NCI-H1436 (cell line): Measurements from ENCODE around the gene STON1.
"Not testable (repeated sequence)": the region's sequence is repeated elsewhere in the genome, so short reads cannot be mapped to it uniquely, and the experiment has no call there.

Experiments
- DNase-seq: peaks from one replicate; lab custom pipeline; 2025; lab: John Stamatoyannopoulos, UW

Gene STON1

DNA sequence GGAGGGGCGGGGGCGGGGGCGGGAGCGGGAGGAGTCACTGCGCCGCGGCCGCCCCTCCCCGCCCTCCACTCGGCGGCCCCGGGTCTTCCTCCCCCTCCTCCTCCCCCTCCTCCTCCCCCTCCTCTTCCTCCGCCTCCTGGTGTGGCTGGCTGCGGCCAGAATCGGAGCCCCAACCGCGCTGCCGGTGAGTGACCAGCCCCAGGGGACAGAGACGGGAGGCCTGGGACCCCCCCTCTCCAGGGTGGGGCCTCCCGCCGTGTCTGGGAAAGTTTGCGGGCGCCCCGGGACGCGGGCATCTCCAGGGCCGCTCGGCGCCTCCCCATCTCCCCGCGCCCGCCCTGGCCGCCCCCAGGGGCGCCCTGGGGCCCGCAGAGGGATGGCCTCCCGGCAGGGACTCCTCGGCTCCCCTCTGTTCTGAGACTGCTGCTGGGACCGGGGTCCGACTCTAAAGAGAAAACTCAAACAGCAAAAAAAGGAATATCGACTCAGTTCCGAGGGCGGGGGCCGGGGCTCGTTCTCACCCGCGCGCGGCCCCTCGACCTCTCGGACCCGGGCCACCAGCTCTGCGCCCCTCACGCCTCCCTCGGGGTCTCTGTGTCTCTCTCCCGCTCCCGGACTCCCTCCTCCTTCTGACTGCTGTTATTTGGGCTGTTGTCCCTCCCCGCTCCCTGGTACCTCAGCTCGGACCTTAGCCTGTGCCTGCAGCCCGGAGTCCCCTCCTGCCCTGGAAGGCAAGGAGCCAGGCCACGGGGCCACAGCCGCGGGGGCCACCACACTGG is at the start of gene STON1:
STON1 (plus strand) TSS at position 122 of the 779 bp plus-strand sequence. CDS start 50,480 bp downstream, outside the sequence.
- peak; percentile 38 for DNase-seq

GRCh38 chr2:48480526-48480925 is 49.4 kb upstream of the STON1 start:
- no peak for DNase-seq

DNA sequence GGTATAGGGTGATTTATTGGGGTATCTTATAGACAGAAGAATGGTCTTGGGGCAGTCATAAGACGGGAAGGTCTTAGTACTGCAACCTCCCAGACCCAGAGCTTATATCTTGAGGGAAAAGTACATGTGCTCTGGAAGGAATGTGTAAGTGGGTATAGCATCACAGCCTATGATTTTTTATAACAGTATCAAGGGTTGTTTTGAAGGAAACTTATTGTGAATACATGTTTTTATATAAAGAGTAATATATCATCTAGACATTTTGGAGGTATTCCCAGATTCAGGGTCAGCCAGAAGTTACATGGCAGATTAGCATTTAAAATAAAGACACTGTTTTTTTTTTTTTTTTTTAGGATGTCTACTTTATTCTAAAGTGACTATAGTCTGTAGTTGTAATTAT is 47.6 kb upstream of the STON1 start:
- DNase-seq, result no peak

DNA sequence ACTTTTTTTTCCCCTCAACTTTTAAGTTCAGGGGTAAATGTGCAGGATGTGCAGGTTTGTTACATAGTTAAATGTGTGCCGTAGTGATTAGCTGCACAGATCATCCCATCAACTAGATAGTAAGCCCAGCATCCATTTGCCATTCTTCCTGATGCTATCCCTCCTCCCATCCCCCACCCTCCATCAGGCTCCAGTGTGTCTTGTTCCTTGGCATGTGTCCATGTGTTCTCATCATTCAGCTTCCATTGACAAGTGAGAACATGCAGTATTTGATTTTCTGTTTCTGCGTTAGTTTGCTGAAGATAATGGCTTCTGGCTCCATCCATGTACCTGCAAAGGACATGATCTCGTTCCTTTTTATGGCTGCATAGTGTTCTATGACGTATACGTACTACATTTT is 47.2 kb upstream of the STON1 start:
- DNase-seq, result no peak

GRCh38 chr2:48483506-48483905 is 46.4 kb upstream of the STON1 start:
- DNase-seq, result no peak

GRCh38 chr2:48483916-48484315 is 46.0 kb upstream of the STON1 start:
- DNase-seq, result no peak

- no peak for DNase-seq
Observed at GRCh38 chr2:48488545-48488944, 41.4 kb upstream of the STON1 start.

DNA sequence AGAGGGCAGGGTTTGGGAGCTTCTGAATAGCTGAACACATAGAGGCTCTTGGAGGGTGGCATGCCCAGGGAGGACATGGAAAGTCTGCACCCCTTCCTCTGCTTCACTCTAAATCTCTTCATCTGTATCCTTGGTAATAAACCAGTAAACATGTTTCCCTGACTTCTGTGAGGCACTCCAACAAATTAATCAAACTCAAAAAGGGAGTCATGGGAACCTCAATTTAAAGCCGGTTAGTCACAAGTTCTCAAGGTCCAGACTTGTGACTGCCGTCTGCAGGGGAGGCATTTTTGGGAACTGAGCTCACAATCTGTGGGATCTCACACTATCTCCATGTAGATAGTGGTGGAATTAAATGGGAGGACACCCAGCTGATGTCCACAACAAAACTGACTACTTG is 33.1 kb upstream of the STON1 start:
- DNase-seq, result no peak

GRCh38 chr2:48504647-48505327 is 25.2 kb upstream of the STON1 start:
- no peak for DNase-seq

DNA sequence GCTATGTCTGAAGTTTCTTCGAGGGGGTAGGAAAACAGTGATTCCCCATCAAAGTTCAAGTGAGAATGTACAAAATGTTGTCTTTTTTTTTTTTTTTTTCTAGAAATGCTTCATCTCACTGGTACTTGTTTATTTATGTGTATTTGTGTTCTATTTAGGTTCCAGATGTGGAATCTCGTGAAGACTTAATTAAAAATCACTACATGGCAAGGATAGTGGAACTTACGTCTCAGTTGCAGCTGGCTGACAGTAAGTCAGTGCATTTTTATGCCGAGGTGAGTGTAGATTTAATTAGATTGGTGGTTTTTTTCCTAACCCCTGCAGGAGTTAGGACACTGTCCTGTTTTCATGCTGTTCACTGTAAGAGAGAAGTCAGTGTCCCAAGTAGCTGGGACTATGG is 22.8 kb upstream of the STON1 start:
- no peak for DNase-seq

DNA sequence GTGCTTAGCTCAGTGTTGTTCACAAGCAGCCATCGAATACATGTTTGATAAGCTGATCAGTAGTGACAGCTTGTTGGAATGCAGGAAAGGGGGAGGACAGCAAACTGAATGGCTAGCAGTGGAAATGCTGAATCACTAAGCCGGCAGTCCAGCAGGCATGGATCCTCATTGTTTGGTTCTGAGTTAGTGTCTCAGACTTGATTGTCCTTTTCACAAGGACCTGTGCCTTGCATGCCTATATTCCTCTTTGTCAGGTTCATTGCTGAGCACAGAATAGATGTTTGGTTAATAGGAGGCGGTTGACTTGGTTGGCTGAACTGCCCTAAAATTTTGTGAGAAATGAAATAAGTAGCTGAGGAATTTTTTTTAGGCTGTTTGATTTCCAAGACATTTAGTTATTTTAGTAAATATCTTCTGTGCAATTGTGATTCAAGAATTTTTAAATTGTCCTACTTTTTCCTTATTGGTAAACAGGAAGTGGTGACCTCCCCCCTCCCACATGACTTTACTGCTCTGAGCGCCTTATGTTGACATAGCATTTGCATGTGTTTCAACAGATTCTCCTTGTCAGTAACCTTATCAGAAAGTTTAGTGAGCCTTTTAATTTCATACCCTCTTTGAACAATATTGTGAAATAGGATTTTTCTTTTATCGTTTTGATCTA is 21.4 kb upstream of the STON1 start:
- no peak for DNase-seq

- no peak for DNase-seq
Observed at GRCh38 chr2:48510329-48510728, 19.6 kb upstream of the STON1 start.

- DNase-seq, result no peak
Observed at GRCh38 chr2:48511849-48512470, 18.0 kb upstream of the STON1 start.

- no peak for DNase-seq
Observed at GRCh38 chr2:48512571-48512970, 17.4 kb upstream of the STON1 start.

GRCh38 chr2:48514348-48515003 is 15.5 kb upstream of the STON1 start:
- DNase-seq, result no peak

GRCh38 chr2:48515513-48515985 is 14.4 kb upstream of the STON1 start:
- DNase-seq, result no peak

- DNase-seq, result no peak
Observed at GRCh38 chr2:48519593-48519992, 10.4 kb upstream of the STON1 start.

DNA sequence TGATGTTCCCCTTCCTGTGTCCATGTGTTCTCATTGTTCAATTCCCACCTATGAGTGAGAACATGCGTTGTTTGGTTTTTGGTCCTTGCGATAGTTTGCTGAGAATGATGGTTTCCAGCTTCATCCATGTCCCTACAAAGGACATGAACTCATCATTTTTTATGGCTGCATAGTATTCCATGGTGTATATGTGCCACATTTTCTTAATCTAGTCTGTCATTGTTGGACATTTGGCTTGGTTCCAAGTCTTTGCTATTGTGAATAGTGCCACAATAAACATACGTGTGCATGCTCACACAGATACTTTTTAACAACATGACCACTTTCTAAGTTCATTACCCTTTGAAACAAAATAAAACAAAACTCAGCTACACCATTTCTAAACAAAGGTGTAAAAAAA is 5.2 kb upstream of the STON1 start:
- not testable (repeated sequence) for DNase-seq

- no peak for DNase-seq
Observed at GRCh38 chr2:48525269-48525943, 4.5 kb upstream of the STON1 start.

DNA sequence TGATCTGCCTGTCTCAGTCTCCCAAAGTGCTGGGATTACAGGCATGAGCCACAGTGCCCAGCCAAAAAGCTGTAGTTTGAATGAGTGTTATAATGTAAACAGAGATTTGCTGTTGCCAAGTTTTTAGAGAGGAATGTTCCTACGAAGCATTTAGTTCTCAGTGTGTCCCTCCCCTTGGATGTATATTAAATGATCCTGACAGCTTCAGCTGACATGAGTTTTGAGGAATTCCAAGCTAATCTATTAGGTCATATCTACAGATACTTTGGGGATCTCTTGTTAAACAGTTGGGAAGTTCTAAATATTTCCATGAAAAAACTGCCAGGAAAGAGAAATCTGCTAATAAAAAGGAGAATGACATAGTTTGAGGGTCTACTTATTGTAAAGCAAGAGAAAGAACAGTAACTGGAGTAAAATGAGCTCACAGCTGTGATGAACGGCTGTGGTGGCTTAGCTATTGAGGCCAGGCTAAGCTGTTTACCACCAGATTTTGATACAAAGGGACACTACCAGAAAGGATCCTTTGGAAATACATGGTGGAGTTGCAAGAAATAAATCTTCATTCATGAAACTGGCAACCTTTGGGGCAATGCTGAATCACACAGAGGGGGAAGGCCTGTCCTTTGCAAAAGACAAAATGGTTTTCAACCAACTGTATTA is 2.6 kb upstream of the STON1 start:
- DNase-seq, result no peak

DNA sequence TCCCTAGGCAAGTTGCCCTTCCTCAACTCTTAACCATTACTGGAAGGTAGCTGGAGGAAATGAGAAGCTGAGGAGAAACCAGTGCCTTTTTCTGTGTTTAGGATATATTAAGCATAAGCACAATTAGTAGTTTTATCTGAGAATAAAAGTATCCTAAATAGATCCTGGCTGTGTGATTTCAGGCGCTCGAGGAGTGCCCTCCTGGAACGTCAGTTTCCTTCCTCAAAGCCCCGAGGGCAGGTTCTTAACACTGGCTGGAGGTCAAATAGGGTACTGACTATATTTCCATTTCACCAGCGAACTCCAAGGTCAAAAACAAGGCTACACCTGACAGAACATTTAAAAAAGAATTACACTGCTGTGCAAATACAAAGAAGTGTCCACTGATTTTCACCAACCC is 1.5 kb upstream of the STON1 start:
- DNase-seq, result no peak
